Measurements from ENCODE around the gene KIR2DL4.
"Not testable (repeated sequence)": the region's sequence is repeated elsewhere in the genome, so short reads cannot be mapped to it uniquely, and the experiment has no call there.

DNA sequence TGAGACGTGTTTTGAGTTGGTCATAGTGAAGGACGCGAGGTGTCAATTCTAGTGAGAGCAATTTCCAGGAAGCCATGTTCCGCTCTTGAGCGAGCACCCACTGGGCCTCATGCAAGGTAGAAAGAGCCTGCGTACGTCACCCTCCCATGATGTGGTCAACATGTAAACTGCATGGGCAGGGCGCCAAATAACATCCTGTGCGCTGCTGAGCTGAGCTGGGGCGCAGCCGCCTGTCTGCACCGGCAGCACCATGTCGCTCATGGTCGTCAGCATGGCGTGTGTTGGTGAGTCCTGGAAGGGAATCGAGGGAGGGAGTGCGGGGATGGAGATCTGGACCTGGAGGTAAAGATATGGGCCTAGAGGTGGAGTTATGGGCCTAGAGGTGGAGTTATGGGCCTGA, 12.8 kb downstream of the KIR2DL4 start, which contains the start of gene KIR3DL1:
- TF ChIP-seq, protein P1, sequence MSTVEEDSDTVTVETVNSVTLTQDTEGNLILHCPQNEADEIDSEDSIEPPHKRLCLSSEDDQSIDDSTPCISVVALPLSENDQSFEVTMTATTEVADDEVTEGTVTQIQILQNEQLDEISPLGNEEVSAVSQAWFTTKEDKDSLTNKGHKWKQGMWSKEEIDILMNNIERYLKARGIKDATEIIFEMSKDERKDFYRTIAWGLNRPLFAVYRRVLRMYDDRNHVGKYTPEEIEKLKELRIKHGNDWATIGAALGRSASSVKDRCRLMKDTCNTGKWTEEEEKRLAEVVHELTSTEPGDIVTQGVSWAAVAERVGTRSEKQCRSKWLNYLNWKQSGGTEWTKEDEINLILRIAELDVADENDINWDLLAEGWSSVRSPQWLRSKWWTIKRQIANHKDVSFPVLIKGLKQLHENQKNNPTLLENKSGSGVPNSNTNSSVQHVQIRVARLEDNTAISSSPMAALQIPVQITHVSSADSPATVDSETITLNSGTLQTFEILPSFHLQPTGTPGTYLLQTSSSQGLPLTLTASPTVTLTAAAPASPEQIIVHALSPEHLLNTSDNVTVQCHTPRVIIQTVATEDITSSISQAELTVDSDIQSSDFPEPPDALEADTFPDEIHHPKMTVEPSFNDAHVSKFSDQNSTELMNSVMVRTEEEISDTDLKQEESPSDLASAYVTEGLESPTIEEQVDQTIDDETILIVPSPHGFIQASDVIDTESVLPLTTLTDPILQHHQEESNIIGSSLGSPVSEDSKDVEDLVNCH (CRISPR knock-in tag; IDR thresholded peaks at IDR 0.05) = not testable (repeated sequence)
- TF ChIP-seq, protein P2, sequence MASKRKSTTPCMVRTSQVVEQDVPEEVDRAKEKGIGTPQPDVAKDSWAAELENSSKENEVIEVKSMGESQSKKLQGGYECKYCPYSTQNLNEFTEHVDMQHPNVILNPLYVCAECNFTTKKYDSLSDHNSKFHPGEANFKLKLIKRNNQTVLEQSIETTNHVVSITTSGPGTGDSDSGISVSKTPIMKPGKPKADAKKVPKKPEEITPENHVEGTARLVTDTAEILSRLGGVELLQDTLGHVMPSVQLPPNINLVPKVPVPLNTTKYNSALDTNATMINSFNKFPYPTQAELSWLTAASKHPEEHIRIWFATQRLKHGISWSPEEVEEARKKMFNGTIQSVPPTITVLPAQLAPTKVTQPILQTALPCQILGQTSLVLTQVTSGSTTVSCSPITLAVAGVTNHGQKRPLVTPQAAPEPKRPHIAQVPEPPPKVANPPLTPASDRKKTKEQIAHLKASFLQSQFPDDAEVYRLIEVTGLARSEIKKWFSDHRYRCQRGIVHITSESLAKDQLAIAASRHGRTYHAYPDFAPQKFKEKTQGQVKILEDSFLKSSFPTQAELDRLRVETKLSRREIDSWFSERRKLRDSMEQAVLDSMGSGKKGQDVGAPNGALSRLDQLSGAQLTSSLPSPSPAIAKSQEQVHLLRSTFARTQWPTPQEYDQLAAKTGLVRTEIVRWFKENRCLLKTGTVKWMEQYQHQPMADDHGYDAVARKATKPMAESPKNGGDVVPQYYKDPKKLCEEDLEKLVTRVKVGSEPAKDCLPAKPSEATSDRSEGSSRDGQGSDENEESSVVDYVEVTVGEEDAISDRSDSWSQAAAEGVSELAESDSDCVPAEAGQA (IDR thresholded peaks at IDR 0.05; ENCODE audit: low read depth) = not testable (repeated sequence)
- TF ChIP-seq, protein P2 (CRISPR knock-in tag; IDR thresholded peaks at IDR 0.05; ENCODE audit: borderline replicate concordance) = not testable (repeated sequence)
- TF ChIP-seq, protein P3, sequence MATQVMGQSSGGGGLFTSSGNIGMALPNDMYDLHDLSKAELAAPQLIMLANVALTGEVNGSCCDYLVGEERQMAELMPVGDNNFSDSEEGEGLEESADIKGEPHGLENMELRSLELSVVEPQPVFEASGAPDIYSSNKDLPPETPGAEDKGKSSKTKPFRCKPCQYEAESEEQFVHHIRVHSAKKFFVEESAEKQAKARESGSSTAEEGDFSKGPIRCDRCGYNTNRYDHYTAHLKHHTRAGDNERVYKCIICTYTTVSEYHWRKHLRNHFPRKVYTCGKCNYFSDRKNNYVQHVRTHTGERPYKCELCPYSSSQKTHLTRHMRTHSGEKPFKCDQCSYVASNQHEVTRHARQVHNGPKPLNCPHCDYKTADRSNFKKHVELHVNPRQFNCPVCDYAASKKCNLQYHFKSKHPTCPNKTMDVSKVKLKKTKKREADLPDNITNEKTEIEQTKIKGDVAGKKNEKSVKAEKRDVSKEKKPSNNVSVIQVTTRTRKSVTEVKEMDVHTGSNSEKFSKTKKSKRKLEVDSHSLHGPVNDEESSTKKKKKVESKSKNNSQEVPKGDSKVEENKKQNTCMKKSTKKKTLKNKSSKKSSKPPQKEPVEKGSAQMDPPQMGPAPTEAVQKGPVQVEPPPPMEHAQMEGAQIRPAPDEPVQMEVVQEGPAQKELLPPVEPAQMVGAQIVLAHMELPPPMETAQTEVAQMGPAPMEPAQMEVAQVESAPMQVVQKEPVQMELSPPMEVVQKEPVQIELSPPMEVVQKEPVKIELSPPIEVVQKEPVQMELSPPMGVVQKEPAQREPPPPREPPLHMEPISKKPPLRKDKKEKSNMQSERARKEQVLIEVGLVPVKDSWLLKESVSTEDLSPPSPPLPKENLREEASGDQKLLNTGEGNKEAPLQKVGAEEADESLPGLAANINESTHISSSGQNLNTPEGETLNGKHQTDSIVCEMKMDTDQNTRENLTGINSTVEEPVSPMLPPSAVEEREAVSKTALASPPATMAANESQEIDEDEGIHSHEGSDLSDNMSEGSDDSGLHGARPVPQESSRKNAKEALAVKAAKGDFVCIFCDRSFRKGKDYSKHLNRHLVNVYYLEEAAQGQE (IDR thresholded peaks at IDR 0.05; ENCODE audit: borderline replicate concordance in 1 of 2, low read depth in 1 of 2, low read length in 2 of 2) = not testable (repeated sequence)
- TF ChIP-seq TCF12 (IDR thresholded peaks at IDR 0.05); TCF12 (CRISPR knock-in tag; IDR thresholded peaks at IDR 0.05); ZNF572 (CRISPR knock-in tag; IDR thresholded peaks at IDR 0.05); POLR2A (IDR thresholded peaks at IDR 0.05; ENCODE audit: insufficient read depth in 1 of 2, low read depth in 2 of 2, low read length in 2 of 2); ZNF232 (CRISPR knock-in tag; IDR thresholded peaks at IDR 0.05; ENCODE audit: borderline replicate concordance); HDAC1 (CRISPR knock-in tag; IDR thresholded peaks at IDR 0.05); MAZ (IDR thresholded peaks at IDR 0.05; ENCODE audit: borderline replicate concordance, low read depth, low read length); MAZ (CRISPR knock-in tag; IDR thresholded peaks at IDR 0.05; ENCODE audit: low read depth); ZNF12 (CRISPR knock-in tag; IDR thresholded peaks at IDR 0.05); ASH2L (IDR thresholded peaks at IDR 0.05; ENCODE audit: insufficient read length, low read depth, low read length): not testable (repeated sequence)
- TF ChIP-seq, protein P4, sequence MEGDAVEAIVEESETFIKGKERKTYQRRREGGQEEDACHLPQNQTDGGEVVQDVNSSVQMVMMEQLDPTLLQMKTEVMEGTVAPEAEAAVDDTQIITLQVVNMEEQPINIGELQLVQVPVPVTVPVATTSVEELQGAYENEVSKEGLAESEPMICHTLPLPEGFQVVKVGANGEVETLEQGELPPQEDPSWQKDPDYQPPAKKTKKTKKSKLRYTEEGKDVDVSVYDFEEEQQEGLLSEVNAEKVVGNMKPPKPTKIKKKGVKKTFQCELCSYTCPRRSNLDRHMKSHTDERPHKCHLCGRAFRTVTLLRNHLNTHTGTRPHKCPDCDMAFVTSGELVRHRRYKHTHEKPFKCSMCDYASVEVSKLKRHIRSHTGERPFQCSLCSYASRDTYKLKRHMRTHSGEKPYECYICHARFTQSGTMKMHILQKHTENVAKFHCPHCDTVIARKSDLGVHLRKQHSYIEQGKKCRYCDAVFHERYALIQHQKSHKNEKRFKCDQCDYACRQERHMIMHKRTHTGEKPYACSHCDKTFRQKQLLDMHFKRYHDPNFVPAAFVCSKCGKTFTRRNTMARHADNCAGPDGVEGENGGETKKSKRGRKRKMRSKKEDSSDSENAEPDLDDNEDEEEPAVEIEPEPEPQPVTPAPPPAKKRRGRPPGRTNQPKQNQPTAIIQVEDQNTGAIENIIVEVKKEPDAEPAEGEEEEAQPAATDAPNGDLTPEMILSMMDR (CRISPR knock-in tag; IDR thresholded peaks at IDR 0.05) = not testable (repeated sequence)
- TF ChIP-seq, protein P5, sequence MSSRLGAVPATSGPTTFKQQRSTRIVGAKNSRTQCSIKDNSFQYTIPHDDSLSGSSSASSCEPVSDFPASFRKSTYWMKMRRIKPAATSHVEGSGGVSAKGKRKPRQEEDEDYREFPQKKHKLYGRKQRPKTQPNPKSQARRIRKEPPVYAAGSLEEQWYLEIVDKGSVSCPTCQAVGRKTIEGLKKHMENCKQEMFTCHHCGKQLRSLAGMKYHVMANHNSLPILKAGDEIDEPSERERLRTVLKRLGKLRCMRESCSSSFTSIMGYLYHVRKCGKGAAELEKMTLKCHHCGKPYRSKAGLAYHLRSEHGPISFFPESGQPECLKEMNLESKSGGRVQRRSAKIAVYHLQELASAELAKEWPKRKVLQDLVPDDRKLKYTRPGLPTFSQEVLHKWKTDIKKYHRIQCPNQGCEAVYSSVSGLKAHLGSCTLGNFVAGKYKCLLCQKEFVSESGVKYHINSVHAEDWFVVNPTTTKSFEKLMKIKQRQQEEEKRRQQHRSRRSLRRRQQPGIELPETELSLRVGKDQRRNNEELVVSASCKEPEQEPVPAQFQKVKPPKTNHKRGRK (CRISPR knock-in tag; IDR thresholded peaks at IDR 0.05) = not testable (repeated sequence)
- TF ChIP-seq, protein P6, sequence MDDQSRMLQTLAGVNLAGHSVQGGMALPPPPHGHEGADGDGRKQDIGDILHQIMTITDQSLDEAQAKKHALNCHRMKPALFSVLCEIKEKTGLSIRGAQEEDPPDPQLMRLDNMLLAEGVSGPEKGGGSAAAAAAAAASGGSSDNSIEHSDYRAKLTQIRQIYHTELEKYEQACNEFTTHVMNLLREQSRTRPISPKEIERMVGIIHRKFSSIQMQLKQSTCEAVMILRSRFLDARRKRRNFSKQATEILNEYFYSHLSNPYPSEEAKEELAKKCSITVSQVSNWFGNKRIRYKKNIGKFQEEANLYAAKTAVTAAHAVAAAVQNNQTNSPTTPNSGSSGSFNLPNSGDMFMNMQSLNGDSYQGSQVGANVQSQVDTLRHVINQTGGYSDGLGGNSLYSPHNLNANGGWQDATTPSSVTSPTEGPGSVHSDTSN (CRISPR knock-in tag; IDR thresholded peaks at IDR 0.05; ENCODE audit: borderline replicate concordance) = not testable (repeated sequence)

Measured in HepG2 (cell line).